GM18502 (cell line): ENCODE data around the gene RNH1.
"Not testable (repeated sequence)": the region's sequence is repeated elsewhere in the genome, so short reads cannot be mapped to it uniquely, and the experiment has no call there.

Experiments used
- ATAC-seq: cut with Tn5 transposase; IDR thresholded peaks from one replicate; pipeline ENCODE4 v1.9.1; 2021; ENCODE audit warnings: mild to moderate bottlenecking; ENCODE audit not compliant: unreplicated experiment, poor library complexity

The RNH1 gene

GRCh38 chr11:521177-521688, 14.2 kb upstream of the RNH1 start:
- ATAC-seq = no peak

- no peak for ATAC-seq
These were observed 13.6 kb upstream of the RNH1 start for GRCh38 chr11:520428-521176.

- peak; percentile 80 for ATAC-seq
These were observed 11.6 kb upstream of the RNH1 start for GRCh38 chr11:518463-519202.

- not testable (repeated sequence) for ATAC-seq
These were observed 10.1 kb upstream of the RNH1 start for GRCh38 chr11:516918-517685.

- ATAC-seq = no peak
These were observed 9.4 kb upstream of the RNH1 start for GRCh38 chr11:516400-516799.

- ATAC-seq = no peak
These were observed 8.1 kb upstream of the RNH1 start for GRCh38 chr11:515131-515530.

GRCh38 chr11:514606-515005, 7.6 kb upstream of the RNH1 start:
- no peak for ATAC-seq

- ATAC-seq = no peak
These were observed 5.9 kb upstream of the RNH1 start for GRCh38 chr11:512761-513595.

GRCh38 chr11:508956-509355, 1.9 kb upstream of the RNH1 start:
- ATAC-seq = no peak

GRCh38 chr11:507727-508515, 879 bp upstream of the RNH1 start:
- no peak for ATAC-seq

GRCh38 chr11:506238-506994, 626 bp downstream of the RNH1 start:
- ATAC-seq = peak; percentile 67

- ATAC-seq = no peak
These were observed 2.1 kb downstream of the RNH1 start for GRCh38 chr11:504994-505344.

GRCh38 chr11:504053-504993, 2.7 kb downstream of the RNH1 start:
- no peak for ATAC-seq

GRCh38 chr11:503179-503981, 3.7 kb downstream of the RNH1 start:
- no peak for ATAC-seq

- ATAC-seq = no peak
These were observed 4.5 kb downstream of the RNH1 start for GRCh38 chr11:502288-503178.
